Mononuclear cell (primary cell): Measurements from ENCODE around the gene CNR1. TPM values are rescaled to one million over a fixed set of nuclear protein-coding genes. Genes with fewer than 3 reads are reported as not detected.

Experiments used
- H3K27me3 ChIP-seq: 2 replicates; pipeline ENCODE4 v1.6.0; 2011; ENCODE audit warnings: low read length, control low read depth; ENCODE audit not compliant: insufficient read depth
- H3K4me1 ChIP-seq: 2 replicates; pipeline ENCODE4 v1.5.1; 2011; ENCODE audit warnings: mild to moderate bottlenecking, low read length, control low read depth; ENCODE audit not compliant: insufficient read depth
- H3K4me3 ChIP-seq: 2 replicates; pipeline ENCODE4 v1.5.1; 2011; ENCODE audit warnings: mild to moderate bottlenecking, low read length, moderate library complexity
- H3K9me3 ChIP-seq: 2 replicates; pipeline ENCODE4 v1.5.1; 2011; ENCODE audit warnings: low read depth, mild to moderate bottlenecking, control low read depth, low read length
- total RNA-seq: library from RNA; depleted of rRNA; stranded (reverse); fragments of >200 nt; gene quantifications from one replicate; pipeline ENCODE4 v1.2.3, GENCODE V29; 2012

CNR1 gene
- total RNA-seq, 1 donor, result 0.42 TPM

GRCh38 chr6:88120635-88121034, 45.5 kb downstream of the CNR1 start:
- Histone ChIP-seq H3K4me3 (no peak overlapping the region), H3K9me3 (no peaks in the 10 kb centered on the region)

GRCh38 chr6:88119769-88120168, 46.4 kb downstream of the CNR1 start:
- no peak overlapping the region for H3K4me3 ChIP-seq
- no peaks in the 10 kb centered on the region for H3K4me1 ChIP-seq
- H3K27me3 ChIP-seq, result no peaks in the 10 kb centered on the region
- H3K9me3 ChIP-seq, result no peaks in the 10 kb centered on the region

More at GRCh38 chr6:88120635-88121034, 45.5 kb downstream of the CNR1 start:
- H3K4me1 ChIP-seq, result no peaks in the 10 kb centered on the region
- no peaks in the 10 kb centered on the region for H3K27me3 ChIP-seq

DNA sequence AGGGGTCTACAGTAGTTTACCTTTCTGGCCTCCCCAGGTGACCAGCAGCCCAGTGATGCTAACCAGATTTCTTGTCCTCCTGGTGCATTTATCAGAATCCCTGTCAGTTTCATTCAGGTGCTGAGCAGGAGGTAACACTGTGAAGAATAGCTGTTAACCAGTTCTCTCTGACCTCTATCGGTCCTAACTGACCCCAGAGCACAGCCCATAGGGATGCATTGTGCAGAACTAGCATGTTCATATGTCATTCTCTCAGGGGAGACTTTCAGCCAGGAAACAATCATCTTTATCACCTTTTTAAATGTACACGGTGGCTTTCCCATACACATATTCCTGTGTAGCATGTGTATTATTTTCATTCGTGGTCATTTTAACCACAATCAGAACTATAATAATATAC, 49.9 kb downstream of the CNR1 start:
- Histone ChIP-seq H3K4me1 (no peaks in the 10 kb centered on the region), H3K4me3 (no peak overlapping the region), H3K27me3 (no peaks in the 10 kb centered on the region), H3K9me3 (no peaks in the 10 kb centered on the region)

DNA sequence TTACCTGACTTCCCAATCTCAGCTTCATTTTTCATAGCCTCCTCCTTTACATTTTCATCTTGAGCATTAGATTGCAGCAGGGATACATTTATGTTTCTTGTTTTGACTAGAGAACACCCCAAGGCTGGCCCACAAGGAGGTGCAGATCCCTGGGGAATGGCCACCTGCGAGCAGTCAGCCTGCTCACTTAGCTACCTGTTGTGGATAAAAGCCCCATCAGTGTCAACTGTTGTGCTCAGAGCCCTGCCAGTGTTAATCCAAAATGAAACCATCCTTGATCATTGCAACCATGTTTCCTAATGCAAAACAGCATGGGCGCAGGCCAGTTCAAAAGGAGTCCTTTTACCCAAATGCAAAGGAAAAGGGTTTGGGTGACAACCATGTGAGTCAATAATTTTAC, 50.8 kb downstream of the CNR1 start:
- Histone ChIP-seq H3K4me1 (no peaks in the 10 kb centered on the region), H3K4me3 (no peak overlapping the region), H3K9me3 (no peaks in the 10 kb centered on the region), H3K27me3 (no peaks in the 10 kb centered on the region)

DNA sequence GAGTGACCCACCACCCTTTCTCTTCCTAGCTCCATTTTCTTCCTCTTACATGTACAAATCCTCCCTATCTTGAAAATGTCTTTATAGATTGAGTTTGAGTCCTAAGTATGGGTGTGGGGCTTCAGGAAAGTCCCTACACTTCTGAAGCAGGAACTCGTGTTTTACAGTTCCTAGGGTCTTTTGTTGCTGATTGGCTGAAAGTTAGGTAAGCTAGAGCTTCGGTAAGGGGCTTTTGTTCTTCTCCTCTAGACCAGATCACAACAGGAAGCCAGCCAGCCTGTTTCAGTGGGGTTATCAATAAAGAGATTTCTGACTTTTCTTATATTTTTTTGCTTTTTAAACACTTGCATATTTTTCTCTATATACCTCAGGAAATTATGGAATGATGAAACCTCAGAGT, 51.3 kb downstream of the CNR1 start:
- Histone ChIP-seq H3K4me3 (no peak overlapping the region), H3K4me1 (no peaks in the 10 kb centered on the region), H3K9me3 (no peaks in the 10 kb centered on the region), H3K27me3 (no peaks in the 10 kb centered on the region)

GRCh38 chr6:88111991-88112390, 54.2 kb downstream of the CNR1 start:
- Histone ChIP-seq H3K9me3 (no peaks in the 10 kb centered on the region), H3K4me1 (no peaks in the 10 kb centered on the region), H3K27me3 (no peaks in the 10 kb centered on the region), H3K4me3 (no peak overlapping the region)

DNA sequence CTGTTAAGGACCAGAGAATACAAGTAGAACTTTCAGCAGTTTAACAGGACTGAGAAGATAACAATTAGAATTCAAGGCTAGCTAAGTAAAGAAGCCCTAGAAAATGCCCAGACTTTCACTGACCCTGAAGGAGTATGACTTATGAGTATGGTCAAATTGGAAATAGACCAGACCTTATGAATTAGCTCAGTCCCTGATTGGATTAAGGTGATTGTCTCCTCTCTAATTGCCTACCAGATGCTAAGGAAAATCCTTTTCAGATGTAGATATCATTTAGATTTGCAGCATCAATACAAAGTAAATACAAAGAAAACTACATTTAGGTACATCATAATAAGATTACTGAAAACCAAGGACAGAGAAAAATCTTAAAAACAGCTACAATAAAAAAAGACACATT, 58.9 kb downstream of the CNR1 start:
- H3K27me3 ChIP-seq, result no peaks in the 10 kb centered on the region
- H3K9me3 ChIP-seq, result no peaks in the 10 kb centered on the region
- no peak overlapping the region for H3K4me3 ChIP-seq
- H3K4me1 ChIP-seq, result no peaks in the 10 kb centered on the region

- H3K9me3 ChIP-seq, result no peaks in the 10 kb centered on the region
- H3K27me3 ChIP-seq, result no peaks in the 10 kb centered on the region
- H3K4me1 ChIP-seq, result no peaks in the 10 kb centered on the region
- no peak overlapping the region for H3K4me3 ChIP-seq
These were observed 60.3 kb downstream of the CNR1 start for GRCh38 chr6:88105741-88106340.

Other genes with a start within 250 kb of the CNR1 start
- gene SPACA1, start 118.5 kb downstream of the CNR1 start, total RNA-seq, result not detected